ENCODE results near the gene TMEM8B.

Gene TMEM8B, protein sequence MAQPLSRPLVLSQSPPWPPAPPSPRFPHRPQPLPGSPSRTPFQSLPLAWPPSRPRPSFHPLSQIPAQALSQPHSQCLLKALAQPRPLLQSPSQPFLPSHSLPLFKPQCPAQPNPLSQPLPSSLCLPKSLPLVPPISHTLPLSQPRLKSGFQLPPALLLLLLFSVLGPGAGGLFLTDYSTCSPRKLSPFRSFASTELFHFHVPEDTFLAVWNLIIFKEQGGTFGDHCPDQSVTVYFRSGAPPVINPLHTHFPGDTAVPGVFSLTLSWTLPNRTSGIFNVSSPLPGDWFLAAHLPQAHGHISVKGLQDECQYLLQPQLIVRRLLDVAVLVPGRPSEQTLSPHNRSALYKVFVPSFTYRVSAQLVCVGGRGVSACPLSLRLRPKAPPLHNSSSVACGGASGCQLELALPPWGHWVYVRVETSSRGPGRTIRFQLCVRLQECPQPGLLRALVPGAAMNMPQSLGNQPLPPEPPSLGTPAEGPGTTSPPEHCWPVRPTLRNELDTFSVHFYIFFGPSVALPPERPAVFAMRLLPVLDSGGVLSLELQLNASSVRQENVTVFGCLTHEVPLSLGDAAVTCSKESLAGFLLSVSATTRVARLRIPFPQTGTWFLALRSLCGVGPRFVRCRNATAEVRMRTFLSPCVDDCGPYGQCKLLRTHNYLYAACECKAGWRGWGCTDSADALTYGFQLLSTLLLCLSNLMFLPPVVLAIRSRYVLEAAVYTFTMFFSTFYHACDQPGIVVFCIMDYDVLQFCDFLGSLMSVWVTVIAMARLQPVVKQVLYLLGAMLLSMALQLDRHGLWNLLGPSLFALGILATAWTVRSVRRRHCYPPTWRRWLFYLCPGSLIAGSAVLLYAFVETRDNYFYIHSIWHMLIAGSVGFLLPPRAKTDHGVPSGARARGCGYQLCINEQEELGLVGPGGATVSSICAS

GRCh38 chr9:35829084-35829763 is at the start of gene TMEM8B:
TSS of gene TMEM8B (plus strand) at chr9:35829228. CDS start at chr9:35829448, 220 bp downstream.
- TF ChIP-seq, protein P1, sequence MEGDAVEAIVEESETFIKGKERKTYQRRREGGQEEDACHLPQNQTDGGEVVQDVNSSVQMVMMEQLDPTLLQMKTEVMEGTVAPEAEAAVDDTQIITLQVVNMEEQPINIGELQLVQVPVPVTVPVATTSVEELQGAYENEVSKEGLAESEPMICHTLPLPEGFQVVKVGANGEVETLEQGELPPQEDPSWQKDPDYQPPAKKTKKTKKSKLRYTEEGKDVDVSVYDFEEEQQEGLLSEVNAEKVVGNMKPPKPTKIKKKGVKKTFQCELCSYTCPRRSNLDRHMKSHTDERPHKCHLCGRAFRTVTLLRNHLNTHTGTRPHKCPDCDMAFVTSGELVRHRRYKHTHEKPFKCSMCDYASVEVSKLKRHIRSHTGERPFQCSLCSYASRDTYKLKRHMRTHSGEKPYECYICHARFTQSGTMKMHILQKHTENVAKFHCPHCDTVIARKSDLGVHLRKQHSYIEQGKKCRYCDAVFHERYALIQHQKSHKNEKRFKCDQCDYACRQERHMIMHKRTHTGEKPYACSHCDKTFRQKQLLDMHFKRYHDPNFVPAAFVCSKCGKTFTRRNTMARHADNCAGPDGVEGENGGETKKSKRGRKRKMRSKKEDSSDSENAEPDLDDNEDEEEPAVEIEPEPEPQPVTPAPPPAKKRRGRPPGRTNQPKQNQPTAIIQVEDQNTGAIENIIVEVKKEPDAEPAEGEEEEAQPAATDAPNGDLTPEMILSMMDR (IDR thresholded peaks at IDR 0.05; ENCODE audit: borderline replicate concordance, control extremely low read depth, extremely low read depth, insufficient read depth, missing control alignments): no peak
- in situ Hi-C loops (cut with MboI; ENCODE audit: low sequenced_read_pairs, unreplicated experiment): loop anchor here (10.0 kb wide), 1 partner anchor 56 kb away; no protein-coding TSS in a partner anchor
- peak; percentile 96 for DNase-seq (ENCODE audit: low spot score)

GRCh38 chr9:35781066-35781465 is 48.0 kb upstream of the TMEM8B start:
- no peak for DNase-seq (ENCODE audit: low spot score)
- in situ Hi-C loops (cut with MboI; ENCODE audit: low sequenced_read_pairs, unreplicated experiment): no loop called here
- TF ChIP-seq, protein P1 (IDR thresholded peaks at IDR 0.05; ENCODE audit: borderline replicate concordance, control extremely low read depth, extremely low read depth, insufficient read depth, missing control alignments): no peak

DNA sequence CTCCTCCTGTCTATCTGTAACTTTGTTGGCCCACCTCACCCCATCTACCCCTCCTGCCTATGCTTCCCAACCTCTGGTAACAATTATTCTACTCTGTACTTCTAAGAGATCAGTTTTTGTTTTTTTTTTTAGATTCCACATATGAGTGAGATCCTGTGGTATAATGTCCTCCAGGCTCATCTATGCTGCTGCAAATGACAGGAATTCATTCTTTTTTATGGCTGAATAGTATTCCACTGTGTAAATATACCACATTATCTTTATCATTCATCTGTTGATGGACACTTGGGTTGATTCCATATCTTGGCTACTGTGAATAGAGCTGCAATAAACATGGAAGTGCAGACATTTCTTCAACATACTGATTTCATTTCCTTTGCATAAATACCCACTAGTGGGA is 45.6 kb upstream of the TMEM8B start:
- no peak for DNase-seq (ENCODE audit: low spot score)
- in situ Hi-C loops (cut with MboI; ENCODE audit: low sequenced_read_pairs, unreplicated experiment): no loop called here
- TF ChIP-seq, protein P1 (IDR thresholded peaks at IDR 0.05; ENCODE audit: borderline replicate concordance, control extremely low read depth, extremely low read depth, insufficient read depth, missing control alignments): no peak

GRCh38 chr9:35789541-35789940 is 39.5 kb upstream of the TMEM8B start:
- no peak for DNase-seq (ENCODE audit: low spot score)
- in situ Hi-C loops (cut with MboI; ENCODE audit: low sequenced_read_pairs, unreplicated experiment): no loop called here
- TF ChIP-seq, protein P1 (IDR thresholded peaks at IDR 0.05; ENCODE audit: borderline replicate concordance, control extremely low read depth, extremely low read depth, insufficient read depth, missing control alignments): no peak

DNA sequence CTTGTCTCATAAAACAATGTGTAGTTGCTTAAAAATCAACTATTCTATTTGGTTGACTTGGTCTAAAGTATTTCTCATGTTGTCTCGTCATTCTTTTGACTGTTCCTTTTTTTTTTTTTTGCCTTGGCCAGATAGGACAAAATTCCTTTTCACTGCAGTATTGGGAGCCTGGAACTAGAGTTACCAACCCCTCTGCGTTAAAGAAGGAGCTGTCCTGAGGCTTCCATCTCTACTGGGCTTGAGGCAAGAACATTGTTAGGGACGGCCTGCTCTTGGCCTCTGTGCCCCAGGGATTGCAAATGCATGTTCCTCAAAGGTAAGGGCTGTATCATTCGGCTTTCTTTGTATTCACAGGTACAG is 39.0 kb upstream of the TMEM8B start:
- in situ Hi-C loops (cut with MboI; ENCODE audit: low sequenced_read_pairs, unreplicated experiment): no loop called here
- TF ChIP-seq, protein P1 (IDR thresholded peaks at IDR 0.05; ENCODE audit: borderline replicate concordance, control extremely low read depth, extremely low read depth, insufficient read depth, missing control alignments): no peak
- no peak for DNase-seq (ENCODE audit: low spot score)
